IMR-90 (cell line): ENCODE data around the gene RPS6KA4.

Experiments used
- POLR2A ChIP-seq: IDR thresholded peaks from 2 replicates; pipeline ENCODE4 v1.6.1; 2012; ENCODE audit warnings: mild to moderate bottlenecking, low read depth, low read length
- SMC3 ChIP-seq: fragments of 150-350 bp; IDR thresholded peaks from 2 replicates; pipeline ENCODE4 v1.6.1; 2016; ENCODE audit warnings: low read depth, mild to moderate bottlenecking, antibody characterized with exemption, low read length, moderate library complexity
- TF ChIP-seq, protein P1 (sequence below): conservative IDR thresholded peaks from 2 replicates; pipeline ENCODE4 v1.5.1; 2012; ENCODE audit warnings: mild to moderate bottlenecking, low read depth, low read length, improper control_type of control experiment

DNA sequence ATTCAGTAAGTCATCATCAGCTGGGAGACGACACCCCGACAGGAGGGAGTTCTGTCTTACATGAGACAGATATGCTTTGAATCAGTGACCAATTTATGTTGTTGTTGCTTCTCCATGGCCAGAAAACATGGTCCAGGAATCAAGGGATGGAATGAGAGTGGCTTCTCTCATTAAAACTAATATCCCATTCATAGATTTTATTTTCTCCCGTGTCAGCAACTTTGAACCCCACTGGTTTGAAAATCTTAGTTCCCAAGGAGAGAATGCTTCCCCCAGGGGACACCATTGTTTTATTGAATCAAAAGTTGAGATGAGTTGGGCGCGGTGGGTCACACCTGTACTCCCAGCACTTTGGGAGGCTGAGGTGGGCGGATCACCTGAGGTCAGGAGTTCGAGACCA lies 42.8 kb downstream of the RPS6KA4 start:
- TF ChIP-seq, protein P1, sequence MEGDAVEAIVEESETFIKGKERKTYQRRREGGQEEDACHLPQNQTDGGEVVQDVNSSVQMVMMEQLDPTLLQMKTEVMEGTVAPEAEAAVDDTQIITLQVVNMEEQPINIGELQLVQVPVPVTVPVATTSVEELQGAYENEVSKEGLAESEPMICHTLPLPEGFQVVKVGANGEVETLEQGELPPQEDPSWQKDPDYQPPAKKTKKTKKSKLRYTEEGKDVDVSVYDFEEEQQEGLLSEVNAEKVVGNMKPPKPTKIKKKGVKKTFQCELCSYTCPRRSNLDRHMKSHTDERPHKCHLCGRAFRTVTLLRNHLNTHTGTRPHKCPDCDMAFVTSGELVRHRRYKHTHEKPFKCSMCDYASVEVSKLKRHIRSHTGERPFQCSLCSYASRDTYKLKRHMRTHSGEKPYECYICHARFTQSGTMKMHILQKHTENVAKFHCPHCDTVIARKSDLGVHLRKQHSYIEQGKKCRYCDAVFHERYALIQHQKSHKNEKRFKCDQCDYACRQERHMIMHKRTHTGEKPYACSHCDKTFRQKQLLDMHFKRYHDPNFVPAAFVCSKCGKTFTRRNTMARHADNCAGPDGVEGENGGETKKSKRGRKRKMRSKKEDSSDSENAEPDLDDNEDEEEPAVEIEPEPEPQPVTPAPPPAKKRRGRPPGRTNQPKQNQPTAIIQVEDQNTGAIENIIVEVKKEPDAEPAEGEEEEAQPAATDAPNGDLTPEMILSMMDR, result no peak
- no peak for TF ChIP-seq POLR2A
- TF ChIP-seq SMC3, result no peak
